Measurements from ENCODE around the gene SLC25A19. TPM values are rescaled to one million over a fixed set of nuclear protein-coding genes. Genes with fewer than 3 reads are reported as not detected.

The SLC25A19 gene
- total RNA-seq, 1 donor from 2014 or later: 12.8 TPM

- Histone ChIP-seq H4K20me1 (ENCODE audit: insufficient read depth, low read length) (peaks cover 79% of the 10 kb centered on the region), H3K9me3 (ENCODE audit: insufficient read depth, low read depth, low read length) (no peaks in the 10 kb centered on the region), H3K4me2 (ENCODE audit: low read length) (no peak overlapping the region), H2AFZ (ENCODE audit: low read depth, low read length) (no peak overlapping the region), H3K27ac (ENCODE audit: low read depth, low read length) (no peak overlapping the region), H3K4me1 (ENCODE audit: insufficient read depth, low read length) (no peaks in the 10 kb centered on the region), H3K9ac (ENCODE audit: low read length) (no peak overlapping the region), H3K4me3 (ENCODE audit: insufficient read depth, low read depth, low read length) (no peak overlapping the region), H3K36me3 (ENCODE audit: insufficient read depth, low read length) (peaks cover 7% of the 10 kb centered on the region), H3K79me2 (ENCODE audit: insufficient read depth, low read length) (peaks cover 80% of the 10 kb centered on the region), H3K27me3 (ENCODE audit: insufficient read depth, low read length) (no peaks in the 10 kb centered on the region)
- Mint-ChIP-seq H3K27ac (ENCODE audit: unreplicated experiment) (peak overlapping the region; percentile 77), H3K36me3 (ENCODE audit: low read depth, unreplicated experiment) (no peaks in the 10 kb centered on the region), H3K4me1 (ENCODE audit: low read depth, unreplicated experiment) (peaks cover 13% of the 10 kb centered on the region), H3K4me3 (ENCODE audit: unreplicated experiment) (no peak overlapping the region), H3K27me3 (ENCODE audit: low read depth, unreplicated experiment) (no peaks in the 10 kb centered on the region), H3K9me3 (ENCODE audit: unreplicated experiment) (no peaks in the 10 kb centered on the region)
- no peak for FAIRE-seq
- TF ChIP-seq, protein P1, sequence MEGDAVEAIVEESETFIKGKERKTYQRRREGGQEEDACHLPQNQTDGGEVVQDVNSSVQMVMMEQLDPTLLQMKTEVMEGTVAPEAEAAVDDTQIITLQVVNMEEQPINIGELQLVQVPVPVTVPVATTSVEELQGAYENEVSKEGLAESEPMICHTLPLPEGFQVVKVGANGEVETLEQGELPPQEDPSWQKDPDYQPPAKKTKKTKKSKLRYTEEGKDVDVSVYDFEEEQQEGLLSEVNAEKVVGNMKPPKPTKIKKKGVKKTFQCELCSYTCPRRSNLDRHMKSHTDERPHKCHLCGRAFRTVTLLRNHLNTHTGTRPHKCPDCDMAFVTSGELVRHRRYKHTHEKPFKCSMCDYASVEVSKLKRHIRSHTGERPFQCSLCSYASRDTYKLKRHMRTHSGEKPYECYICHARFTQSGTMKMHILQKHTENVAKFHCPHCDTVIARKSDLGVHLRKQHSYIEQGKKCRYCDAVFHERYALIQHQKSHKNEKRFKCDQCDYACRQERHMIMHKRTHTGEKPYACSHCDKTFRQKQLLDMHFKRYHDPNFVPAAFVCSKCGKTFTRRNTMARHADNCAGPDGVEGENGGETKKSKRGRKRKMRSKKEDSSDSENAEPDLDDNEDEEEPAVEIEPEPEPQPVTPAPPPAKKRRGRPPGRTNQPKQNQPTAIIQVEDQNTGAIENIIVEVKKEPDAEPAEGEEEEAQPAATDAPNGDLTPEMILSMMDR (IDR thresholded peaks at IDR 0.05; ENCODE audit: insufficient read depth, low read depth, low read length): no peak
- no peak for TF ChIP-seq EZH2 (IDR thresholded peaks at IDR 0.05; ENCODE audit: insufficient read depth, low read length)
- DNase-seq (ENCODE audit: low read depth): no peak
Measured at GRCh38 chr17:75334723-75335122, 45.5 kb upstream of the SLC25A19 start.

DNA sequence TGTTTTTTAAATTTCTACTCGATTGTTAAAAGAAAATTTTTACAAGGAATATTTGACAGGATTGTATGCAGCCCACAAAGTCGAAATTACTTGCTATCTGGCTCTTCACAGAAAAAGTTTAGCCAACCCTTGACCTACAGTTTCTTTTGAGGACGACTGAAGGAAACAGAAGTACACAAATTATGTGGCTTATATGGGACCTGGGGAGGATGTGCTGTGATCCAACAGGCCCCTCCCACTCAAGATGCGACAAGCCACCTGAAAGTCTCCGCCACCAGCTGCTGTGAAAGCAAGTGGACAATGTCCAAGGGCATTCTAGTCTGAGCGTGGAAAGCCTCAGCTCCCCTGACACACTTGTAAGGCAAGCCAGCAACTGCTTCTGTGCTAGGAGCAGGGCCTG, 42.4 kb upstream of the SLC25A19 start:
- no peak overlapping the region for H3K27ac Mint-ChIP-seq (ENCODE audit: unreplicated experiment)
- no peak for FAIRE-seq
- no peak overlapping the region for H2AFZ ChIP-seq (ENCODE audit: low read depth, low read length)
- no peaks in the 10 kb centered on the region for H3K27me3 ChIP-seq (ENCODE audit: insufficient read depth, low read length)
- no peaks in the 10 kb centered on the region for H3K9me3 ChIP-seq (ENCODE audit: insufficient read depth, low read depth, low read length)
- TF ChIP-seq EZH2 (IDR thresholded peaks at IDR 0.05; ENCODE audit: insufficient read depth, low read length): no peak
- TF ChIP-seq, protein P1 (IDR thresholded peaks at IDR 0.05; ENCODE audit: insufficient read depth, low read depth, low read length): no peak
- peaks cover under 1% of the 10 kb centered on the region for H3K4me1 ChIP-seq (ENCODE audit: insufficient read depth, low read length)
- peaks cover 2% of the 10 kb centered on the region for H3K36me3 Mint-ChIP-seq (ENCODE audit: low read depth, unreplicated experiment)
- H3K36me3 ChIP-seq (ENCODE audit: insufficient read depth, low read length): peaks cover 7% of the 10 kb centered on the region
- H3K4me3 Mint-ChIP-seq (ENCODE audit: unreplicated experiment): no peak overlapping the region
- no peak overlapping the region for H3K27ac ChIP-seq (ENCODE audit: low read depth, low read length)
- peaks cover 73% of the 10 kb centered on the region for H3K79me2 ChIP-seq (ENCODE audit: insufficient read depth, low read length)
- DNase-seq (ENCODE audit: low read depth): no peak
- H3K9ac ChIP-seq (ENCODE audit: low read length): no peak overlapping the region
- H3K4me3 ChIP-seq (ENCODE audit: insufficient read depth, low read depth, low read length): no peak overlapping the region
- H3K27me3 Mint-ChIP-seq (ENCODE audit: low read depth, unreplicated experiment): no peaks in the 10 kb centered on the region
- H4K20me1 ChIP-seq (ENCODE audit: insufficient read depth, low read length): peaks cover 69% of the 10 kb centered on the region
- H3K4me1 Mint-ChIP-seq (ENCODE audit: low read depth, unreplicated experiment): peaks cover 4% of the 10 kb centered on the region
- no peaks in the 10 kb centered on the region for H3K9me3 Mint-ChIP-seq (ENCODE audit: unreplicated experiment)
- H3K4me2 ChIP-seq (ENCODE audit: low read length): no peak overlapping the region

GRCh38 chr17:75327757-75328156, 38.5 kb upstream of the SLC25A19 start:
- peak overlapping the region; percentile 34 for H3K4me3 Mint-ChIP-seq (ENCODE audit: unreplicated experiment)
- Histone ChIP-seq H3K4me3 (ENCODE audit: insufficient read depth, low read depth, low read length) (no peak overlapping the region), H3K9me3 (ENCODE audit: insufficient read depth, low read depth, low read length) (no peaks in the 10 kb centered on the region), H4K20me1 (ENCODE audit: insufficient read depth, low read length) (peaks cover 59% of the 10 kb centered on the region), H3K27me3 (ENCODE audit: insufficient read depth, low read length) (no peaks in the 10 kb centered on the region), H3K4me1 (ENCODE audit: insufficient read depth, low read length) (peaks cover 17% of the 10 kb centered on the region), H3K36me3 (ENCODE audit: insufficient read depth, low read length) (peaks cover 7% of the 10 kb centered on the region), H2AFZ (ENCODE audit: low read depth, low read length) (no peak overlapping the region), H3K4me2 (ENCODE audit: low read length) (no peak overlapping the region), H3K9ac (ENCODE audit: low read length) (no peak overlapping the region), H3K27ac (ENCODE audit: low read depth, low read length) (no peak overlapping the region), H3K79me2 (ENCODE audit: insufficient read depth, low read length) (peaks cover 44% of the 10 kb centered on the region)
- H3K4me1 Mint-ChIP-seq (ENCODE audit: low read depth, unreplicated experiment): peaks cover 17% of the 10 kb centered on the region
- no peaks in the 10 kb centered on the region for H3K9me3 Mint-ChIP-seq (ENCODE audit: unreplicated experiment)
- DNase-seq (ENCODE audit: low read depth) (no peak), FAIRE-seq (no peak)
- H3K36me3 Mint-ChIP-seq (ENCODE audit: low read depth, unreplicated experiment): peaks cover 10% of the 10 kb centered on the region
- H3K27me3 Mint-ChIP-seq (ENCODE audit: low read depth, unreplicated experiment): no peaks in the 10 kb centered on the region
- no peak overlapping the region for H3K27ac Mint-ChIP-seq (ENCODE audit: unreplicated experiment)
- TF ChIP-seq, protein P1 (IDR thresholded peaks at IDR 0.05; ENCODE audit: insufficient read depth, low read depth, low read length): no peak
- no peak for TF ChIP-seq EZH2 (IDR thresholded peaks at IDR 0.05; ENCODE audit: insufficient read depth, low read length)
